Thyroid gland (tissue), 4 donors: ENCODE results near the gene RGS8. TPM values are rescaled to one million over a fixed set of nuclear protein-coding genes. Genes with fewer than 3 reads are reported as not detected.

ENCODE experiments used
- DNase-seq, 2 donors: peaks; one replicate each; pipeline ENCODE4 v3.0.0-alpha.2; 2019
- H3K27ac ChIP-seq, 3 donors: fragments of 200-600 bp; sonication (generic); 1 replicate in 2 of 3; 2 replicates in 1 of 3; pipeline ENCODE4 v1.5.1; 2016 to 2019; ENCODE audit warnings: mild to moderate bottlenecking in 1 of 3, moderate library complexity in 1 of 3
- H3K27me3 ChIP-seq: fragments of 200-600 bp; sonication (generic); one replicate; pipeline ENCODE4 v1.5.1; 2019
- H3K36me3 ChIP-seq, 2 donors: fragments of 200-600 bp; sonication (generic); one replicate each; pipeline ENCODE4 v1.5.1; 2016 to 2019
- H3K4me1 ChIP-seq, 2 donors: fragments of 200-600 bp; sonication (generic); one replicate each; pipeline ENCODE4 v1.5.1; 2017 to 2019
- H3K4me3 ChIP-seq, 3 donors: fragments of 200-600 bp; sonication (generic); replicated peaks in 1 of 3; 1 replicate in 2 of 3; 2 replicates in 1 of 3; pipeline ENCODE4 v1.5.1; 2016; ENCODE audit warnings: mild to moderate bottlenecking in 1 of 3
- H3K9me3 ChIP-seq: fragments of 200-600 bp; sonication (generic); one replicate; pipeline ENCODE4 v1.5.1; 2017
- CTCF ChIP-seq, 6 experiments: fragments of 200-600 bp in 3 of 6; fragments of 450-650 bp in 3 of 6; sonication (generic) in 3 of 6; IDR thresholded peaks; one replicate each; pipeline ENCODE4 v1.5.1; 2016 to 2019; ENCODE audit warnings: antibody characterized with exemption in 6 of 6, mild to moderate bottlenecking in 2 of 6, inconsistent platforms in 1 of 6, moderate library complexity in 1 of 6
- POLR2A ChIP-seq, 2 donors: fragments of 450-650 bp; IDR thresholded peaks; one replicate each; pipeline ENCODE4 v1.6.1; 2017; ENCODE audit warnings: antibody characterized with exemption in 2 of 2, mild to moderate bottlenecking in 2 of 2, moderate library complexity in 1 of 2
- WGBS, 2 donors: methylation state at CpG; one replicate each; pipeline ENCODE4 v1.1.5; 2017; 5-methylcytosine and 5-hydroxymethylcytosine counted together
- intact Hi-C: fragments of 100-400 bp; cut with DNase I; formaldehyde crosslinking; loops from one replicate; pipeline ENCODE4 v1.15.1; 2023
- total RNA-seq, 4 donors: library from RNA; depleted of rRNA; stranded (reverse); fragments of >200 nt; gene quantifications; one replicate each; pipeline ENCODE4 v1.2.3, GENCODE V29; 2016

The RGS8 gene
- total RNA-seq, 4 donors from 2014 or later: 2.4 to 5.9 (median 5.0) TPM

GRCh38 chr1:182679684-182680083 lies 4.7 kb downstream of the RGS8 start:
- Histone ChIP-seq H3K4me3 (no peak overlapping the region), H3K9me3 (no peaks in the 10 kb centered on the region), H3K36me3 (no peaks in the 10 kb centered on the region), H3K27ac (no peak overlapping the region), H3K4me1 (peaks cover 18 to 21% of the 10 kb centered on the region in 2 donors), H3K27me3 (no peaks in the 10 kb centered on the region)
- intact Hi-C loops: loop anchor here (10.0 kb wide), 1 partner anchor 105 kb away; the partner anchor contains the start of gene NPL
- no peak for TF ChIP-seq CTCF (IDR thresholded peaks at IDR 0.05)
- TF ChIP-seq POLR2A (IDR thresholded peaks at IDR 0.05): no peak
- 75 to 84% methylated on average over 8 of the region's 8 CpGs for WGBS, 2 donors
- no peak for DNase-seq

GRCh38 chr1:182677397-182678098 lies 6.8 kb downstream of the RGS8 start:
- Histone ChIP-seq H3K27me3 (no peaks in the 10 kb centered on the region), H3K4me1 (peaks cover 10 to 23% of the 10 kb centered on the region in 2 donors), H3K4me3 (no peak overlapping the region), H3K36me3 (no peaks in the 10 kb centered on the region), H3K27ac (no peak overlapping the region), H3K9me3 (no peaks in the 10 kb centered on the region)
- intact Hi-C loops: loop anchor here (10.0 kb wide), 1 partner anchor 107 kb away; the partner anchor contains the start of gene NPL
- DNase-seq: no peak
- 85 to 86% methylated on average over 5 of the region's 5 CpGs for WGBS, 2 donors
- TF ChIP-seq CTCF (IDR thresholded peaks at IDR 0.05): no peak
- no peak for TF ChIP-seq POLR2A (IDR thresholded peaks at IDR 0.05)

- Histone ChIP-seq H3K27me3 (no peaks in the 10 kb centered on the region), H3K36me3 (no peaks in the 10 kb centered on the region), H3K4me1 (peaks cover 14 to 36% of the 10 kb centered on the region in 2 donors), H3K9me3 (no peaks in the 10 kb centered on the region), H3K4me3 (no peak overlapping the region), H3K27ac (no peak overlapping the region)
- no peak for DNase-seq
- WGBS, 2 donors: 68 to 75% methylated on average over 4 of the region's 4 CpGs
- no peak for TF ChIP-seq CTCF (IDR thresholded peaks at IDR 0.05)
- TF ChIP-seq POLR2A (IDR thresholded peaks at IDR 0.05): no peak
- intact Hi-C loops: loop anchor here (10.0 kb wide), 1 partner anchor 109 kb away; the partner anchor contains the start of gene NPL
Observed at GRCh38 chr1:182676274-182676673, 8.1 kb downstream of the RGS8 start.

GRCh38 chr1:182674346-182675246 lies 9.8 kb downstream of the RGS8 start:
- peak in 2 of 6 experiments; percentile 14 to 32 for TF ChIP-seq CTCF (IDR thresholded peaks at IDR 0.05)
- no peak for TF ChIP-seq POLR2A (IDR thresholded peaks at IDR 0.05)
- intact Hi-C loops: loop anchor here (10.0 kb wide), 1 partner anchor 110 kb away; the partner anchor contains the start of gene NPL
- Histone ChIP-seq H3K9me3 (no peaks in the 10 kb centered on the region), H3K4me3 (no peak overlapping the region), H3K27ac (peak overlapping the region; percentile 52 to 70 (median 55)), H3K27me3 (no peaks in the 10 kb centered on the region), H3K4me1 (peaks cover 19 to 47% of the 10 kb centered on the region in 2 donors), H3K36me3 (no peaks in the 10 kb centered on the region)
- 43 to 46% methylated on average over 8 of the region's 8 CpGs for WGBS, 2 donors
- DNase-seq: peak; percentile 61 to 75
